ENCODE data around the gene NDUFA7. TPM values are rescaled to one million over a fixed set of nuclear protein-coding genes. Genes with fewer than 3 reads are reported as not detected.
"Not testable (repeated sequence)": the region's sequence is repeated elsewhere in the genome, so short reads cannot be mapped to it uniquely, and the experiment has no call there.

The NDUFA7 gene
- total RNA-seq, 1 experiment from 2014 or later = 25.6 TPM

- H3K27me3 ChIP-seq = no peaks in the 10 kb centered on the region
- DNase-seq = no peak
- no peak overlapping the region for H3K4me3 ChIP-seq
- no peaks in the 10 kb centered on the region for H3K9me3 ChIP-seq (replicated peaks)
- no peak overlapping the region for H3K27ac ChIP-seq
- H3K4me1 ChIP-seq = peaks cover 21% of the 10 kb centered on the region
- no peaks in the 10 kb centered on the region for H3K36me3 ChIP-seq
Observed at GRCh38 chr19:8352134-8352827, 31.1 kb upstream of the NDUFA7 start.

- H3K27me3 ChIP-seq; H3K4me1 ChIP-seq; DNase-seq; H3K36me3 ChIP-seq; H3K9me3 ChIP-seq (replicated peaks); H3K27ac ChIP-seq; H3K4me3 ChIP-seq: not testable (repeated sequence)
Observed at GRCh38 chr19:8349629-8350372, 28.6 kb upstream of the NDUFA7 start.

- DNase-seq = no peak
- Histone ChIP-seq H3K27ac (no peak overlapping the region), H3K4me3 (no peak overlapping the region), H3K9me3 (replicated peaks) (no peaks in the 10 kb centered on the region), H3K36me3 (no peaks in the 10 kb centered on the region), H3K27me3 (no peaks in the 10 kb centered on the region), H3K4me1 (peaks cover 10% of the 10 kb centered on the region; the same call in 1 of the 2 replicates)
Observed at GRCh38 chr19:8343483-8343844, 22.3 kb upstream of the NDUFA7 start.

GRCh38 chr19:8342684-8343482 lies 21.7 kb upstream of the NDUFA7 start, which contains the start of gene KANK3:
TSS of gene KANK3 (minus strand) at chr19:8343262. CDS start at chr19:8337828, 5,434 bp downstream.
- Histone ChIP-seq H3K9me3 (replicated peaks) (no peaks in the 10 kb centered on the region), H3K36me3 (no peaks in the 10 kb centered on the region), H3K4me3 (no peak within 1 kb of the TSS), H3K4me1 (peaks cover 10% of the 10 kb centered on the region; the same call in 1 of the 2 replicates), H3K27ac (no peak within 1 kb of the TSS), H3K27me3 (no peaks in the 10 kb centered on the region)
- DNase-seq = peak; percentile 87 to 91

- Histone ChIP-seq H3K36me3 (no peaks in the 10 kb centered on the region), H3K4me3 (no peak overlapping the region), H3K27me3 (no peaks in the 10 kb centered on the region), H3K27ac (no peak overlapping the region), H3K9me3 (replicated peaks) (no peaks in the 10 kb centered on the region), H3K4me1 (peaks cover 12% of the 10 kb centered on the region; the same call in 1 of the 2 replicates)
- DNase-seq = no peak
Observed at GRCh38 chr19:8342316-8342683, 21.1 kb upstream of the NDUFA7 start.

GRCh38 chr19:8341504-8341903 lies 20.3 kb upstream of the NDUFA7 start:
- H3K4me1 ChIP-seq = peaks cover 13% of the 10 kb centered on the region; the same call in 1 of the 2 replicates
- H3K4me3 ChIP-seq; H3K27ac ChIP-seq; H3K36me3 ChIP-seq; H3K9me3 ChIP-seq (replicated peaks); H3K27me3 ChIP-seq; DNase-seq: not testable (repeated sequence)

GRCh38 chr19:8340341-8341096 lies 19.3 kb upstream of the NDUFA7 start:
- peaks cover 13% of the 10 kb centered on the region; the same call in 1 of the 2 replicates for H3K4me1 ChIP-seq
- no peak overlapping the region for H3K27ac ChIP-seq
- H3K4me3 ChIP-seq = no peak overlapping the region
- no peaks in the 10 kb centered on the region for H3K36me3 ChIP-seq
- DNase-seq = peak; percentile 65 to 69
- no peaks in the 10 kb centered on the region for H3K27me3 ChIP-seq
- H3K9me3 ChIP-seq (replicated peaks) = no peaks in the 10 kb centered on the region

GRCh38 chr19:8338835-8339234 lies 17.7 kb upstream of the NDUFA7 start:
- no peaks in the 10 kb centered on the region for H3K36me3 ChIP-seq
- no peak overlapping the region for H3K27ac ChIP-seq
- H3K9me3 ChIP-seq (replicated peaks) = no peaks in the 10 kb centered on the region
- H3K4me1 ChIP-seq = peaks cover 13% of the 10 kb centered on the region; the same call in 1 of the 2 replicates
- DNase-seq = no peak
- H3K27me3 ChIP-seq = no peaks in the 10 kb centered on the region
- no peak overlapping the region for H3K4me3 ChIP-seq

- H3K36me3 ChIP-seq = no peaks in the 10 kb centered on the region
- H3K27me3 ChIP-seq = no peaks in the 10 kb centered on the region
- H3K27ac ChIP-seq = no peak overlapping the region
- no peak overlapping the region for H3K4me3 ChIP-seq
- peaks cover 13% of the 10 kb centered on the region; the same call in 1 of the 2 replicates for H3K4me1 ChIP-seq
- H3K9me3 ChIP-seq (replicated peaks) = no peaks in the 10 kb centered on the region
- DNase-seq = no peak
Observed at GRCh38 chr19:8337728-8338127, 16.6 kb upstream of the NDUFA7 start.

- Histone ChIP-seq H3K27ac (no peak overlapping the region), H3K27me3 (no peaks in the 10 kb centered on the region), H3K4me3 (no peak overlapping the region), H3K36me3 (no peaks in the 10 kb centered on the region), H3K9me3 (replicated peaks) (no peaks in the 10 kb centered on the region), H3K4me1 (peaks cover 13% of the 10 kb centered on the region; the same call in 1 of the 2 replicates)
- no peak for DNase-seq
Observed at GRCh38 chr19:8336660-8337059, 15.5 kb upstream of the NDUFA7 start.

GRCh38 chr19:8336072-8336569 lies 14.9 kb upstream of the NDUFA7 start:
- no peaks in the 10 kb centered on the region for H3K27me3 ChIP-seq
- DNase-seq = no peak
- no peak overlapping the region for H3K27ac ChIP-seq
- H3K4me3 ChIP-seq = no peak overlapping the region
- H3K9me3 ChIP-seq (replicated peaks) = no peaks in the 10 kb centered on the region
- peaks cover 12% of the 10 kb centered on the region; the same call in 1 of the 2 replicates for H3K4me1 ChIP-seq
- no peaks in the 10 kb centered on the region for H3K36me3 ChIP-seq

- Histone ChIP-seq H3K9me3 (replicated peaks) (no peaks in the 10 kb centered on the region), H3K36me3 (no peaks in the 10 kb centered on the region), H3K4me3 (no peak overlapping the region; the same call in 1 of the 2 replicates), H3K27ac (no peak overlapping the region), H3K27me3 (no peaks in the 10 kb centered on the region), H3K4me1 (peaks cover 7% of the 10 kb centered on the region; the same call in 1 of the 2 replicates)
- DNase-seq = no peak
Observed at GRCh38 chr19:8335343-8336071, 14.3 kb upstream of the NDUFA7 start.

- H3K4me3 ChIP-seq = peak overlapping the region; percentile 22; the same call in 1 of the 2 replicates
- H3K27ac ChIP-seq = no peak overlapping the region
- peak; percentile 77 to 78 for DNase-seq
- no peaks in the 10 kb centered on the region for H3K36me3 ChIP-seq
- no peaks in the 10 kb centered on the region for H3K9me3 ChIP-seq (replicated peaks)
- 0 out of 2 replicates have a peak, but pooled peaks cover 4% of the 10 kb centered on the region for H3K4me1 ChIP-seq
- H3K27me3 ChIP-seq = no peaks in the 10 kb centered on the region
Observed at GRCh38 chr19:8334458-8335342, 13.5 kb upstream of the NDUFA7 start.
